CD4-positive, alpha-beta T cell (primary cell): ENCODE results near the gene FRRS1L. TPM values are rescaled to one million over a fixed set of nuclear protein-coding genes. Genes with fewer than 3 reads are reported as not detected.

ENCODE experiments used
- ATAC-seq: fragments of 200-7000 bp; cut with Tn5 transposase; one replicate; pipeline ENCODE4 v1.10.0; 2022; ENCODE audit warnings: mild to moderate bottlenecking; ENCODE audit not compliant: poor library complexity
- CTCF ChIA-PET: fragments of 350-600 bp; sonication (Branson Sonifier 250); formaldehyde crosslinking; loops from one replicate; lab custom pipeline; 2021; ENCODE audit warnings: antibody characterized with exemption, inconsistent platforms; lab: Charles Lee
- POLR2A ChIA-PET: fragments of 350-600 bp; sonication (Branson Sonifier 250); formaldehyde crosslinking; loops from one replicate; lab custom pipeline; 2021; ENCODE audit warnings: antibody characterized with exemption, inconsistent platforms; lab: Charles Lee
- DNase-seq, 14 experiments: peaks; one replicate each; pipeline ENCODE4 v3.0.0-alpha.2; 2013 to 2020; ENCODE audit warnings: mixed read lengths in 2 of 14
- H3K27ac ChIP-seq, 2 donors: one replicate each; pipeline versions ENCODE4 v1.5.1 to v1.7.0; 2013; ENCODE audit warnings: low read length in 2 of 2, low read depth in 1 of 2, mild to moderate bottlenecking in 1 of 2
- H3K27me3 ChIP-seq, 2 experiments: 1 replicate in 1 of 2; 2 replicates in 1 of 2; pipeline versions ENCODE4 v1.6.1 to v1.7.0; 2013; ENCODE audit warnings: low read length in 2 of 2, control low read depth in 1 of 2, mild to moderate bottlenecking in 1 of 2, moderate library complexity in 1 of 2; ENCODE audit not compliant: insufficient read depth in 2 of 2, control insufficient read depth in 1 of 2
- H3K36me3 ChIP-seq: one replicate; pipeline ENCODE4 v1.6.1; 2013; ENCODE audit warnings: low read length, control low read depth; ENCODE audit not compliant: insufficient read depth
- H3K4me1 ChIP-seq: one replicate; pipeline ENCODE4 v1.6.1; 2013; ENCODE audit warnings: low read length, control low read depth; ENCODE audit not compliant: insufficient read depth
- H3K4me3 ChIP-seq: one replicate; pipeline ENCODE4 v1.5.1; 2013; ENCODE audit warnings: mild to moderate bottlenecking, low read length, moderate library complexity
- H3K9me3 ChIP-seq, 2 experiments: 1 replicate in 1 of 2; 2 replicates in 1 of 2; pipeline versions ENCODE4 v1.6.1 to v1.7.0; 2013; ENCODE audit warnings: low read length in 2 of 2, mild to moderate bottlenecking in 2 of 2, control low read depth in 1 of 2, moderate library complexity in 1 of 2; ENCODE audit not compliant: control insufficient read depth in 1 of 2, insufficient read depth in 1 of 2
- H3K27ac Mint-ChIP-seq: one replicate; pipeline ENCODE4 v1.8.0; 2020; ENCODE audit warnings: mixed read lengths
- H3K27me3 Mint-ChIP-seq: one replicate; pipeline ENCODE4 v1.8.0; 2021; ENCODE audit warnings: mixed read lengths
- H3K36me3 Mint-ChIP-seq: one replicate; pipeline ENCODE4 v1.8.0; 2021; ENCODE audit warnings: low read depth, mixed read lengths
- H3K4me1 Mint-ChIP-seq: one replicate; pipeline ENCODE4 v1.8.0; 2021; ENCODE audit warnings: low read depth, mixed read lengths
- H3K4me3 Mint-ChIP-seq: one replicate; pipeline ENCODE4 v1.8.0; 2020; ENCODE audit warnings: mild to moderate bottlenecking, mixed read lengths
- H3K9me3 Mint-ChIP-seq: one replicate; pipeline ENCODE4 v1.8.0; 2020; ENCODE audit warnings: mixed read lengths
- CTCF ChIP-seq: fragments of 200-600 bp; IDR thresholded peaks from one replicate; pipeline ENCODE4 v1.8.0; 2022; ENCODE audit warnings: antibody characterized with exemption, mild to moderate bottlenecking
- intact Hi-C, 2 experiments: fragments of 100-400 bp; cut with DNase I in 1 of 2; cut with micrococcal nuclease in 1 of 2; formaldehyde crosslinking; loops; one replicate each; pipeline versions ENCODE4 v1.15.1 to v1.9.0; 2023 to 2025; cut with DNase I, micrococcal nuclease
- total RNA-seq, 174 experiments: library from RNA in 2 of 174; stranded (reverse) in 2 of 174; gene quantifications; one replicate each; pipeline ENCODE4 v1.2.3 and lab custom pipeline; 2021 to 2026

Gene FRRS1L
- total RNA-seq, 2 experiments from 2014 or later = not detected

- no peak overlapping the region for H3K27ac Mint-ChIP-seq
These were observed 15.5 kb upstream of the FRRS1L start for GRCh38 chr9:109182550-109182939.

DNA sequence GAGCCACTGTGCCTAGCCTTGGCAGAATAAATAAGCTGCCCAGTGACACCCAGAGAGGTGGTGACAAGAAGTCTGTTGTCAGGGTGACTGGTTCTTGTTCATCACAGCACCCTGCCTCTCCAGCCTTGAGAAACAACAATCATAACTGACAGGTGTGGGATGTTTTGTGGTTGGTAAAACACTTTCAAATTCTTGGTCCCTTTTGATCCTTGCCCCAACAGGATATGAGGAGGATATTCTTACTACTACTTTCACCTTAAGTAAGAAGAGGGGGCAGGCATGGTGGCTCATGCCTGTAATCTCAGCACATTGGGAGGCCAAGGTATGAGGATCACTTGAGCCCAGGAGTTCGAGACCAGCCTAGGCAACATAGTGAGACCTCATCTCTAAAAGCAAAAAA lies 14.2 kb upstream of the FRRS1L start:
- Histone ChIP-seq H3K36me3 (no peaks in the 10 kb centered on the region), H3K4me1 (peaks cover 6% of the 10 kb centered on the region), H3K9me3 (no peaks in the 10 kb centered on the region), H3K4me3 (no peak overlapping the region), H3K27me3 (peaks cover 0 to 4% of the 10 kb centered on the region in 2 experiments), H3K27ac (no peak overlapping the region)
- Mint-ChIP-seq H3K4me3 (no peak overlapping the region), H3K36me3 (no peaks in the 10 kb centered on the region), H3K27me3 (no peaks in the 10 kb centered on the region), H3K4me1 (peaks cover 13% of the 10 kb centered on the region), H3K27ac (no peak overlapping the region), H3K9me3 (no peaks in the 10 kb centered on the region)
- ChIA-PET POLR2A (no interaction called here), CTCF (no interaction called here)
- DNase-seq (peak in 4 of 14 experiments; percentile 8 to 36 (median 32)), ATAC-seq (peak; percentile 83)
- no peak for TF ChIP-seq CTCF
- intact Hi-C loops = no loop called here

More at GRCh38 chr9:109182550-109182939, 15.5 kb upstream of the FRRS1L start:
- H3K9me3 Mint-ChIP-seq = no peaks in the 10 kb centered on the region
- Histone ChIP-seq H3K36me3 (no peaks in the 10 kb centered on the region), H3K4me3 (no peak overlapping the region), H3K27me3 (peaks cover 0 to 4% of the 10 kb centered on the region in 2 experiments), H3K4me1 (peaks cover 6% of the 10 kb centered on the region), H3K9me3 (no peaks in the 10 kb centered on the region), H3K27ac (no peak overlapping the region)
- peaks cover 4% of the 10 kb centered on the region for H3K27me3 Mint-ChIP-seq
- CTCF ChIA-PET = no interaction called here
- ATAC-seq (no peak), DNase-seq (no peak)
- intact Hi-C loops = no loop called here
- no peak overlapping the region for H3K4me3 Mint-ChIP-seq
- no peak for TF ChIP-seq CTCF
- H3K36me3 Mint-ChIP-seq = no peaks in the 10 kb centered on the region
- POLR2A ChIA-PET = no interaction called here
- peaks cover 13% of the 10 kb centered on the region for H3K4me1 Mint-ChIP-seq

DNA sequence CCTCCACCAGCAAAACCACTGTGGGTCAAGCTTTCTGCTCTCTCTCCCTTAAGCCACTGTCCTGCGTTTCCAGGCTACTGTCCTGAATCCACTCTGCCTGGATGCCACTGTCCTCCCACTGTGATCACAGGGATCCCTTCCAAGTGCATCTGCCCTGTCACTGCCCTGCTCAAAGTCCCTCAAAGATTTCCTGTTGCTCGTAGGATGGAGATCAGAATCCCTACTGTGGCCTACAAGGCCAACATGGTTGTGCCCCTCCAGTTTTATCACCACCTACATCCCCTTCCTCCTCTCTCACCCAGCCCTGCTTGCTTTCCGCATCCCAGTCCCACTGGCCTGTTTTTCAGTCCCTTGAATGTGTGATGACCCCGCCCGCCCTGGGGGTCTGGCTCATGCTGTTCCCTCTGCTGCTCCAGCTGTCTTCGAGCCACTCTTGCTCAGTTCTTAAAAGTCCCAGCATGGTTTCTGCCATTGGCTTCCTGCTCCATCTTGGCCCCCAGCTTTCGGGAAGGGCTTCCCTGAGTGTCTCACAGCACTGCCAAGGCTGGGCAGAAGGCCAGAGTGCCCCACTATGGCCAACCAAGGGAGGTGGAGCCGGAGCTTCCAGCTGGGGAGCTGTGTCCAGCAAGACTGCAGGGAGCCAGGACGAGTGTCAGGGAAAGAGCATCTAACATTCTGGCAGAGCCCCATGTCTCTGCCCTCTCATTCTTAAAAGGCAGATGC lies 12.9 kb upstream of the FRRS1L start:
- no peak overlapping the region for H3K27ac ChIP-seq
- Mint-ChIP-seq H3K4me3 (no peak overlapping the region), H3K4me1 (peaks cover 13% of the 10 kb centered on the region), H3K27ac (no peak overlapping the region), H3K27me3 (no peaks in the 10 kb centered on the region), H3K36me3 (no peaks in the 10 kb centered on the region), H3K9me3 (no peaks in the 10 kb centered on the region)
- H3K36me3 ChIP-seq = no peaks in the 10 kb centered on the region
- H3K4me1 ChIP-seq = peaks cover 6% of the 10 kb centered on the region
- ChIA-PET CTCF (no interaction called here), POLR2A (no interaction called here)
- H3K9me3 ChIP-seq = no peaks in the 10 kb centered on the region
- peaks cover 0 to 4% of the 10 kb centered on the region in 2 experiments for H3K27me3 ChIP-seq
- intact Hi-C loops = no loop called here
- no peak overlapping the region for H3K4me3 ChIP-seq
- ATAC-seq = no peak
- TF ChIP-seq CTCF = no peak
- DNase-seq = no peak
